T-helper 17 cell (primary cell): ENCODE results near the gene DDX39B. TPM values are rescaled to one million over a fixed set of nuclear protein-coding genes. Genes with fewer than 3 reads are reported as not detected.
A peak's percentile ranks its signal among the peaks of the same experiment; 100 is the strongest.

ENCODE experiments used
- ATAC-seq: fragments of 150-1000 bp; cut with Tn5 transposase; 2 replicates; pipeline ENCODE4 v1.10.0; 2021; ENCODE audit warnings: mild to moderate bottlenecking, moderate library complexity
- DNase-seq, 3 donors: peaks; one replicate each; pipeline versions ENCODE4 v3.0.0 to v3.0.0-alpha.2; 2020 to 2021
- H3K9me3 ChIP-seq: one replicate; pipeline ENCODE4 v1.7.0; 2013; ENCODE audit warnings: low read length, mild to moderate bottlenecking; ENCODE audit not compliant: control insufficient read depth, poor library complexity, severe bottlenecking
- H3K27ac Mint-ChIP-seq: one replicate; pipeline ENCODE4 v1.8.0; 2022; ENCODE audit warnings: mild to moderate bottlenecking, moderate library complexity, mixed read lengths
- H3K27me3 Mint-ChIP-seq: one replicate; pipeline ENCODE4 v1.8.0; 2022; ENCODE audit warnings: mixed read lengths
- H3K36me3 Mint-ChIP-seq: one replicate; pipeline ENCODE4 v1.8.0; 2022; ENCODE audit warnings: low read depth, mixed read lengths
- H3K4me1 Mint-ChIP-seq: one replicate; pipeline ENCODE4 v1.8.0; 2022; ENCODE audit warnings: mild to moderate bottlenecking, mixed read lengths
- H3K4me3 Mint-ChIP-seq: one replicate; pipeline ENCODE4 v1.8.0; 2022; ENCODE audit warnings: mild to moderate bottlenecking, moderate library complexity, mixed read lengths
- total RNA-seq, 4 donors: library from RNA in 2 of 4; stranded (reverse) in 2 of 4; gene quantifications; one replicate each; pipeline ENCODE4 v1.2.3 and lab custom pipeline; 2022 to 2026

Gene DDX39B
- total RNA-seq, 2 donors from 2014 or later: 496 to 507 TPM

DNA sequence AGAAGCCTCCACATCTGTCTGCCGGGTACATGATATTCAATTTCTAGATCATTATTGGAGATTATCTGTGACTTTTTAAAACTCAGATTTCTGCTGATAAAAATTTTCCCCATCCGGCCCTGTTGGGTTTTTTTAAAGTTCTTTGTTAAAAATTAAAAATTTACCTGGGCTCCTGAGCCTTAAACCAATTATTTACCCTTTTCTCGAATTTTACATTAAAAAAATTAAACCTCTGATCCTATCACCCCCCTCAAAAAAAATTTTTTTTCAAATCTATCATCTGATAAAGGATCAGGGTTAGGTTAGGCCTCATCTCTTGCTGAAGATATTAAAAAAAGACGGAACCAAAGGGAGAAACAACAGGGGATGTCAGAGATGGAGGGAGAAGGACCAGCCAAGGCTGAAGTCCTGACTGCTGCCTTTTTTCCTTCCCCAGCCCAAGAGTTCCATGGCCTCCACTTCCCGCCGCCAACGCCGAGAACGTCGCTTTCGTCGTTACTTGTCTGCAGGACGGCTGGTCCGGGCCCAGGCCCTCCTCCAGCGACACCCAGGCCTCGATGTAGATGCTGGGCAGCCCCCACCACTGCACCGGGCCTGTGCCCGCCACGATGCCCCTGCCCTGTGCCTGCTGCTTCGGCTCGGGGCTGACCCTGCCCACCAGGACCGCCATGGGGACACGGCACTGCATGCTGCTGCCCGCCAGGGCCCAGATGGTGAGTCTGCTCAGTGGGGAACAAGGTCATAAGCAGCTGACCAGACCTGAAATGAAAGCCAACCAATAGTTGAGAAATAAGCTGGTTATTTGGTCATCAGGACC is 6.1 kb upstream of the DDX39B start:
- H3K27ac Mint-ChIP-seq: peak overlapping the region; percentile 94
- H3K9me3 ChIP-seq: no peaks in the 10 kb centered on the region
- H3K4me3 Mint-ChIP-seq: peak overlapping the region; percentile 98
- ATAC-seq (no peak), DNase-seq (no peak)
- no peaks in the 10 kb centered on the region for H3K36me3 Mint-ChIP-seq
- H3K27me3 Mint-ChIP-seq: no peaks in the 10 kb centered on the region
- peaks cover 27% of the 10 kb centered on the region for H3K4me1 Mint-ChIP-seq

- DNase-seq (peak; percentile 70 to 81 (median 75)), ATAC-seq (peak; percentile 86)
- Mint-ChIP-seq H3K36me3 (no peaks in the 10 kb centered on the region), H3K4me3 (peak within 1 kb of the TSS; percentile 98), H3K4me1 (peaks cover 29% of the 10 kb centered on the region), H3K27me3 (no peaks in the 10 kb centered on the region), H3K27ac (peak within 1 kb of the TSS; percentile 94)
- H3K9me3 ChIP-seq: no peaks in the 10 kb centered on the region
These were observed 5.3 kb upstream of the DDX39B start, which contains the start of gene NFKBIL1 for GRCh38 chr6:31546958-31547726. NFKBIL1 (plus strand) TSS chr6:31547608; CDS start chr6:31547695, 87 bp downstream.

DNA sequence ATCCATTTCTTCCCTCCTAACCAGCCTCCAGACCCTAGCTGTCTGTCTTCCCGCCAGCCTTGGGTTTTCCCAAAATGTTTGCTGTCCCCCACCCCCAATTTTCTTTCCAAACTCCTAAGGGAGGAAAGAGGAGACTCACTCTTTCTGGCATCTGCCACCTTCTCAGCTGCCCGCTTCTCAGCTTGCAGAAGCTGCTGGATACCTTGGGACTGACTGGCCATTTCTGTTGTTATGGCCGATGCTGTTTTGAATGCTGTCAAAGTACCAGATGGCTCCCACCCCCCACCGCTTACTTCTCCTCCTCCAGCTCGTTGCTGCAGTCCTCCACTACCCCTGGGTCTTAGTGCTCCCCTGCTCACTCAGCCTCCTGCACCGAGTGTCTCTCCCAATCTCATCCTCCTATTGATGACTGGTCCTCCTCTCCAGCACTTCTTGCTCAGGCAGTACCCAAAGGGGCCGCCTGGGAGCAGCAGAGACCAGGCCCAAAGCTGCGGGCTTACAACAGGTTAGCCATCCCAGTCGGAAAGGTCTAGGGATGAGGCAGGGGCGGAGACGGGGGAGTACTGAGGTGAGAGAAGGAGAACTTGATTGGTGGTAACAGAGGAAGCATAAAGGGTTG is 4.6 kb upstream of the DDX39B start, which contains the start of gene ATP6V1G2:
Gene ATP6V1G2 (minus strand): TSS at position 270 of the 619 bp plus-strand sequence. CDS start 49 bp downstream, at position 221.
- peak; percentile 69 to 82 (median 74) for DNase-seq
- no peaks in the 10 kb centered on the region for H3K9me3 ChIP-seq
- Mint-ChIP-seq H3K27me3 (no peaks in the 10 kb centered on the region), H3K27ac (peak within 1 kb of the TSS; percentile 94), H3K36me3 (peaks cover 2% of the 10 kb centered on the region), H3K4me1 (peaks cover 35% of the 10 kb centered on the region), H3K4me3 (peak within 1 kb of the TSS; percentile 98)
- peak; percentile 64 for ATAC-seq

DNA sequence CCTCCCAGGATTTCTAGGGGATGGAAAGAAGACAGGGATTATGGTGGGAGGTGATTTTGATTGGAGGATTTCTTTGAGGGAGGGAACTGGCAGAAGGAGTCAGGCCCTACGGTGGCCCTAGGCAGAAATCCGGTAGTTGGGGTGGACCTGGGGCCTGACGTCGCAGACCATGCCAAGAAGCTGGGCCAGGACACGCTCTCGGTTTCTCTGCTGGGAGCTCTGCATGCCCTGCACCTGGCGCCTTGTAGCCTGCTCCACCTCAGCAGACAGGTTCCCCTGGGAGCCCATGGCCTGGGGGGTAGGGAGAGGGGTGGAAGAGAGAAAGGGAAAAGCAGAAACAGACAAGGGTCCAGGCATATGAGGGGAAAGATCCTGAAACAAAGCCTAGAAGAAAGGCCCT is 3.5 kb upstream of the DDX39B start:
- H3K9me3 ChIP-seq: no peaks in the 10 kb centered on the region
- Mint-ChIP-seq H3K27ac (peak overlapping the region; percentile 94), H3K36me3 (peaks cover 7% of the 10 kb centered on the region), H3K4me3 (peak overlapping the region; percentile 7), H3K4me1 (peaks cover 42% of the 10 kb centered on the region), H3K27me3 (no peaks in the 10 kb centered on the region)
- DNase-seq: no peak
- no peak for ATAC-seq

GRCh38 chr6:31544676-31545075 is 2.9 kb upstream of the DDX39B start:
- H3K27ac Mint-ChIP-seq: peak overlapping the region; percentile 94
- peaks cover 12% of the 10 kb centered on the region for H3K36me3 Mint-ChIP-seq
- no peaks in the 10 kb centered on the region for H3K27me3 Mint-ChIP-seq

DNA sequence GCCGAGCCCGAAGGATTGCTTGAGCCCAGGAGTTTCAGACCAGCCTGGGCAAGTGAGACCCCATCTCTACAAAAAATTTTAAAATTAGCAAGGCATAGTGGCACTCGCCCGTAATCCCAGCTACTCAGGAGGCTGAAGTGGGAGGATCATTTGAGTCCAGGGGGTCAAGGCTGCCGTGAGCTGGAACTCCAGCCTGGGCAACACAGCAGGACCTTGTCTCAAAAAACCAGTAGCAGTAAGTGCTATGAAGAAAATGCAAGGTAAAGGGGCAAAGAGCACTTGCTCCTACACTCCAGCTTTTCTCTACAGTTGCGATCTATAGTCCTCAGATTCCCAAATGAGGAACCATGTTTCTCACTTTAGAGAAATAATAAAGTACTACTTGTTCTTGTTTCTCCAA is 1.8 kb upstream of the DDX39B start:
- no peaks in the 10 kb centered on the region for H3K9me3 ChIP-seq
- Mint-ChIP-seq H3K36me3 (peaks cover 18% of the 10 kb centered on the region), H3K4me1 (peaks cover 59% of the 10 kb centered on the region), H3K27ac (peak overlapping the region; percentile 100), H3K4me3 (no peak overlapping the region), H3K27me3 (no peaks in the 10 kb centered on the region)
- no peak for ATAC-seq
- no peak for DNase-seq

More at GRCh38 chr6:31544676-31545075, 2.9 kb upstream of the DDX39B start:
- H3K9me3 ChIP-seq: no peaks in the 10 kb centered on the region
- no peak overlapping the region for H3K4me3 Mint-ChIP-seq
- ATAC-seq (no peak), DNase-seq (no peak)
- peaks cover 48% of the 10 kb centered on the region for H3K4me1 Mint-ChIP-seq

DNA sequence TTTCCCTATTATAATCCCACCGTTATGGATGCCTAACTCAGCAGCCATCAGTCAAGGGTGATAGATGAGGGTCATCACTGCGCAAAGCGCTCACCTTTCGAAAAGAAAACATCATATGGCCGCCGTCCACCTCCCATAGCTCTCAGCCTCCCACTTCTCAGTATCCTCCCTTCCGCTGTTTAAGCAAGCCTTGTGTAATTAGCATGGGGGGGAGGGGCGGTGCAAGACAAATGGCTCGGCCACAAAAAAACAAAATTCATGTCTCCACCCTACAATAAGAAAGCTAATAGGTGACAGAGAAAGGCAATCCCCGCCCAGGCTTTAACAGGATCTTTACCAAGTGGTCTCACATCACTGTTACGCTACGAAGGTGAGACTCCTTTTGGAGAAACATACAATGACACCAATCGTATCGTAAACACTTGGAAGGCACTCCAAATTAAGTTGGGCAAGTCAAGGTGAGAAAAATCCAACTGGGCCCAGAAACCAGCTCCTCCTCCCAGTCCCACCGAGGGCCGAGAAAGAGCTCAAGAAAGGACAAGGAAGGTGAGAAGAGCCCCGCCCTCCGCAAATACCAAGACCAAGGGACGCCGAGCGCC is 645 bp downstream of the DDX39B start:
- H3K4me3 Mint-ChIP-seq: peak overlapping the region; percentile 97
- H3K9me3 ChIP-seq: no peaks in the 10 kb centered on the region
- peak overlapping the region; percentile 100 for H3K27ac Mint-ChIP-seq
- ATAC-seq (peak; percentile 50), DNase-seq (peak; percentile 32 to 56 (median 47))
- peaks cover 49% of the 10 kb centered on the region for H3K4me1 Mint-ChIP-seq
- peaks cover 18% of the 10 kb centered on the region for H3K36me3 Mint-ChIP-seq
- H3K27me3 Mint-ChIP-seq: no peaks in the 10 kb centered on the region

DNA sequence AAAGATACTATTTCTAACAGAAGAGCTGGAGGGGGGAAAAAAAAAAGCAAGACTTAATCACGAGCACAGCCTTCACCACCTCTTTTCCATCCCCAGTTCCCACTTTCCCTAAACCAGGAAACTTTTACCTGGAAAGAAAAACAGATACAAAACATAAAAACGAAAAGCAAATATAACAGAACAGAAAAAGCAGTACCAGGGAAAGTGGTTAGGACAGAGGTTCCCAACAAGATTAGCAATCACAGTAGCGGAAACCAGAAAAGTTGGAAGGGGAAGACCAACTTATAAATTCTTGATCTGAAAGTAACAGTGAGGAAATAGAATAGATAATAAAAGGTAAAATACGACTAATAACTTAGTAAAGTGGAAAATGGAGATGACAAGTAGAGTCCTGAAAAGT is 1.2 kb downstream of the DDX39B start:
- ATAC-seq (no peak), DNase-seq (no peak)
- no peaks in the 10 kb centered on the region for H3K27me3 Mint-ChIP-seq
- no peaks in the 10 kb centered on the region for H3K9me3 ChIP-seq
- H3K4me1 Mint-ChIP-seq: peaks cover 48% of the 10 kb centered on the region
- H3K4me3 Mint-ChIP-seq: peak overlapping the region; percentile 97
- H3K36me3 Mint-ChIP-seq: peaks cover 22% of the 10 kb centered on the region
- peak overlapping the region; percentile 100 for H3K27ac Mint-ChIP-seq

GRCh38 chr6:31538805-31539400 is 2.9 kb downstream of the DDX39B start:
- H3K27ac Mint-ChIP-seq: peak overlapping the region; percentile 100
- no peaks in the 10 kb centered on the region for H3K9me3 ChIP-seq
- H3K4me1 Mint-ChIP-seq: peaks cover 47% of the 10 kb centered on the region
- no peaks in the 10 kb centered on the region for H3K27me3 Mint-ChIP-seq
- ATAC-seq: no peak
- DNase-seq: no peak
- peak overlapping the region; percentile 97 for H3K4me3 Mint-ChIP-seq
- peaks cover 22% of the 10 kb centered on the region for H3K36me3 Mint-ChIP-seq

GRCh38 chr6:31535538-31536324 is 6.1 kb downstream of the DDX39B start:
- Mint-ChIP-seq H3K4me3 (peak overlapping the region; percentile 50), H3K27ac (peak overlapping the region; percentile 86), H3K27me3 (no peaks in the 10 kb centered on the region), H3K36me3 (peaks cover 18% of the 10 kb centered on the region), H3K4me1 (peaks cover 29% of the 10 kb centered on the region)
- no peaks in the 10 kb centered on the region for H3K9me3 ChIP-seq
- ATAC-seq (no peak), DNase-seq (no peak)

GRCh38 chr6:31534521-31535040 is 7.2 kb downstream of the DDX39B start:
- H3K36me3 Mint-ChIP-seq: peaks cover 15% of the 10 kb centered on the region
- H3K9me3 ChIP-seq: no peaks in the 10 kb centered on the region
- no peak for ATAC-seq
- H3K27ac Mint-ChIP-seq: no peak overlapping the region
- H3K27me3 Mint-ChIP-seq: no peaks in the 10 kb centered on the region
- no peak overlapping the region for H3K4me3 Mint-ChIP-seq
- no peak for DNase-seq
- peaks cover 18% of the 10 kb centered on the region for H3K4me1 Mint-ChIP-seq

GRCh38 chr6:31534011-31534410 is 7.8 kb downstream of the DDX39B start:
- no peak for ATAC-seq
- Mint-ChIP-seq H3K4me3 (no peak overlapping the region), H3K36me3 (peaks cover 10% of the 10 kb centered on the region), H3K27me3 (no peaks in the 10 kb centered on the region), H3K4me1 (peaks cover 12% of the 10 kb centered on the region), H3K27ac (no peak overlapping the region)
- no peaks in the 10 kb centered on the region for H3K9me3 ChIP-seq
- no peak for DNase-seq
